ENCODE results near the gene KLC4. TPM values are rescaled to one million over a fixed set of nuclear protein-coding genes. Genes with fewer than 3 reads are reported as not detected.

KLC4 gene
- polyA plus RNA-seq, 2 donors: 8.4 to 15.3 TPM

DNA sequence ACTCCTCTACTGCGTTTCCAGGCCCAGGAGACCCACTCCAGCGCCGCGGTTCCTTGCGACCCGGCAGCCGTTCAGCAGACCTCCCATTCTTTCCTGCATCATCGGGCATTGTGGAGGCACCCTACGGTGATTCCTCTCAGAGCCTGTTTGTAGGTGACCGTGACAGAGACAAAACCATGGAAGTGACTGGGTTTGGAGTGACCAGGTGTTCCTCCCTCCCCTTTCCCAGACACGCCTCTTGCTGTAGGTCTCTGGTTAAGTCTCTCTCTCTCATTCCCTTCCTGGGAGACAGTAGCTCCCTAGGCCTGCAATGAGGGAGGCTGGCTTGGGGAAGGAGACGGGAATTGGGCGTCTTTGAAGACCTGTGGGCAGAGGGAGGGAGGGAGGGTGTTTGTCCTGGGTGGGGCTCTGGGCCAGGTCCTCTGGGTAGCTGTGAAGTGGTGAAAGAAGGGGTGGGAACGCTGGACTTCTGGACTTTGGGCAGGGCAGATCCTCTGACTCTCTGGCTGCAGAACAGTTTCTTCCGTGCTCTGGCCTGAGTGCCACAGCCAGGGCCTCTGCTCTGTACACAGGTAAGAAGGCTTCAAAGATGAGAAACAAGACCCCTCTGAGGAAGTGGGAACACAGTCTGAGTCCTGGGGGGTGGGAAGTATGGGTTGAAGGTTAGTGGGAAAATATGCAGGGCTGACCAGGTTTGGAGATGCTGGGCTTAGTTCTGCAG is 763 bp downstream of the KLC4 start:
- peaks cover 0 to 19% of the 10 kb centered on the region in 2 donors for H3K36me3 ChIP-seq (ENCODE audit: control insufficient read depth in 2 of 2, insufficient read depth in 2 of 2, low read length in 1 of 2)
- H3K4me3 ChIP-seq (ENCODE audit: low read depth in 1 of 2, low read length in 2 of 2): peak overlapping the region; percentile 71 to 98
- H3K4me1 ChIP-seq (ENCODE audit: control insufficient read depth in 2 of 2, insufficient read depth in 2 of 2, low read length in 1 of 2): peaks cover 0 to 2% of the 10 kb centered on the region in 2 donors
- no peaks in the 10 kb centered on the region for H3K9me3 ChIP-seq (ENCODE audit: control insufficient read depth in 2 of 2, insufficient read depth in 1 of 2, low read depth in 1 of 2, low read length in 1 of 2)
- WGBS, 2 donors: 9% methylated on average over 15 of the region's 15 CpGs
- H3K27me3 ChIP-seq (ENCODE audit: control insufficient read depth in 1 of 2, insufficient read depth in 2 of 2, low read length in 2 of 2): no peaks in the 10 kb centered on the region
- H3K27ac ChIP-seq (ENCODE audit: low read depth in 2 of 2, low read length in 1 of 2): peak overlapping the region; percentile 85 to 90

GRCh38 chr6:43060755-43061633 is 1.6 kb downstream of the KLC4 start:
- WGBS, 2 donors: 75 to 85% methylated on average over 12 of the region's 12 CpGs
- no peaks in the 10 kb centered on the region for H3K27me3 ChIP-seq (ENCODE audit: control insufficient read depth in 1 of 2, insufficient read depth in 2 of 2, low read length in 2 of 2)
- H3K36me3 ChIP-seq (ENCODE audit: control insufficient read depth in 2 of 2, insufficient read depth in 2 of 2, low read length in 1 of 2): peaks cover 0 to 15% of the 10 kb centered on the region in 2 donors
- H3K27ac ChIP-seq (ENCODE audit: low read depth in 2 of 2, low read length in 1 of 2): no peak overlapping the region
- H3K4me3 ChIP-seq (ENCODE audit: low read depth in 1 of 2, low read length in 2 of 2): no peak overlapping the region
- H3K9me3 ChIP-seq (ENCODE audit: control insufficient read depth in 2 of 2, insufficient read depth in 1 of 2, low read depth in 1 of 2, low read length in 1 of 2): no peaks in the 10 kb centered on the region
- peaks cover 0 to 2% of the 10 kb centered on the region in 2 donors for H3K4me1 ChIP-seq (ENCODE audit: control insufficient read depth in 2 of 2, insufficient read depth in 2 of 2, low read length in 1 of 2)

- H3K27ac ChIP-seq (ENCODE audit: low read depth in 2 of 2, low read length in 1 of 2): no peak overlapping the region
- 69 to 73% methylated on average over 2 of the region's 2 CpGs for WGBS, 2 donors
- H3K4me3 ChIP-seq (ENCODE audit: low read depth in 1 of 2, low read length in 2 of 2): no peak overlapping the region
- H3K9me3 ChIP-seq (ENCODE audit: control insufficient read depth in 2 of 2, insufficient read depth in 1 of 2, low read depth in 1 of 2, low read length in 1 of 2): no peaks in the 10 kb centered on the region
- peaks cover 0 to 2% of the 10 kb centered on the region in 2 donors for H3K4me1 ChIP-seq (ENCODE audit: control insufficient read depth in 2 of 2, insufficient read depth in 2 of 2, low read length in 1 of 2)
- peaks cover 0 to 16% of the 10 kb centered on the region in 2 donors for H3K36me3 ChIP-seq (ENCODE audit: control insufficient read depth in 2 of 2, insufficient read depth in 2 of 2, low read length in 1 of 2)
- H3K27me3 ChIP-seq (ENCODE audit: control insufficient read depth in 1 of 2, insufficient read depth in 2 of 2, low read length in 2 of 2): no peaks in the 10 kb centered on the region
Measured at GRCh38 chr6:43061861-43062260, 2.4 kb downstream of the KLC4 start.

DNA sequence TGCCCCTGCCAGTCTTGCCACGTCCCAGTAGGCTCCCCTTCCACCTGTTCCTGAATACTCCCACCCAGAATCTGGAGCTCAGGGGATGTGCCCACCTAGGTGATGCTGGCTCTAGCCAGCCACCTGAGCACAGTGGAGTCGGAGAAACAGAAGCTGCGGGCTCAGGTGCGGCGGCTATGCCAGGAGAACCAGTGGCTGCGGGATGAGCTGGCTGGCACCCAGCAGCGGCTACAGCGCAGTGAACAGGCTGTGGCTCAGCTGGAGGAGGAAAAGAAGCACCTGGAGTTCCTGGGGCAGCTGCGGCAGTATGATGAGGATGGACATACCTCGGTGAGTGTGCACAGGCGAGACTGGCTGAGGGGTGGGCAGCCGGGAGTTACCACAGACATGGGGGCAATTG is 3.4 kb downstream of the KLC4 start:
- no peak overlapping the region for H3K27ac ChIP-seq (ENCODE audit: low read depth in 2 of 2, low read length in 1 of 2)
- WGBS, 2 donors: 90 to 91% methylated on average over 12 of the region's 12 CpGs
- H3K9me3 ChIP-seq (ENCODE audit: control insufficient read depth in 2 of 2, insufficient read depth in 1 of 2, low read depth in 1 of 2, low read length in 1 of 2): no peaks in the 10 kb centered on the region
- peaks cover 0 to 2% of the 10 kb centered on the region in 2 donors for H3K4me1 ChIP-seq (ENCODE audit: control insufficient read depth in 2 of 2, insufficient read depth in 2 of 2, low read length in 1 of 2)
- H3K27me3 ChIP-seq (ENCODE audit: control insufficient read depth in 1 of 2, insufficient read depth in 2 of 2, low read length in 2 of 2): no peaks in the 10 kb centered on the region
- no peak overlapping the region for H3K4me3 ChIP-seq (ENCODE audit: low read depth in 1 of 2, low read length in 2 of 2)
- H3K36me3 ChIP-seq (ENCODE audit: control insufficient read depth in 2 of 2, insufficient read depth in 2 of 2, low read length in 1 of 2): peaks cover 0 to 16% of the 10 kb centered on the region in 2 donors

GRCh38 chr6:43070028-43070632 is 10.7 kb downstream of the KLC4 start:
- Histone ChIP-seq H3K27me3 (ENCODE audit: control insufficient read depth in 1 of 2, insufficient read depth in 2 of 2, low read length in 2 of 2) (no peaks in the 10 kb centered on the region), H3K27ac (ENCODE audit: low read depth in 2 of 2, low read length in 1 of 2) (no peak overlapping the region), H3K4me1 (ENCODE audit: control insufficient read depth in 2 of 2, insufficient read depth in 2 of 2, low read length in 1 of 2) (no peaks in the 10 kb centered on the region), H3K9me3 (ENCODE audit: control insufficient read depth in 2 of 2, insufficient read depth in 1 of 2, low read depth in 1 of 2, low read length in 1 of 2) (no peaks in the 10 kb centered on the region), H3K4me3 (ENCODE audit: low read depth in 1 of 2, low read length in 2 of 2) (no peak overlapping the region), H3K36me3 (ENCODE audit: control insufficient read depth in 2 of 2, insufficient read depth in 2 of 2, low read length in 1 of 2) (peaks cover 2 to 16% of the 10 kb centered on the region in 2 donors)
- 56 to 60% methylated on average over 6 of the region's 6 CpGs for WGBS, 2 donors

DNA sequence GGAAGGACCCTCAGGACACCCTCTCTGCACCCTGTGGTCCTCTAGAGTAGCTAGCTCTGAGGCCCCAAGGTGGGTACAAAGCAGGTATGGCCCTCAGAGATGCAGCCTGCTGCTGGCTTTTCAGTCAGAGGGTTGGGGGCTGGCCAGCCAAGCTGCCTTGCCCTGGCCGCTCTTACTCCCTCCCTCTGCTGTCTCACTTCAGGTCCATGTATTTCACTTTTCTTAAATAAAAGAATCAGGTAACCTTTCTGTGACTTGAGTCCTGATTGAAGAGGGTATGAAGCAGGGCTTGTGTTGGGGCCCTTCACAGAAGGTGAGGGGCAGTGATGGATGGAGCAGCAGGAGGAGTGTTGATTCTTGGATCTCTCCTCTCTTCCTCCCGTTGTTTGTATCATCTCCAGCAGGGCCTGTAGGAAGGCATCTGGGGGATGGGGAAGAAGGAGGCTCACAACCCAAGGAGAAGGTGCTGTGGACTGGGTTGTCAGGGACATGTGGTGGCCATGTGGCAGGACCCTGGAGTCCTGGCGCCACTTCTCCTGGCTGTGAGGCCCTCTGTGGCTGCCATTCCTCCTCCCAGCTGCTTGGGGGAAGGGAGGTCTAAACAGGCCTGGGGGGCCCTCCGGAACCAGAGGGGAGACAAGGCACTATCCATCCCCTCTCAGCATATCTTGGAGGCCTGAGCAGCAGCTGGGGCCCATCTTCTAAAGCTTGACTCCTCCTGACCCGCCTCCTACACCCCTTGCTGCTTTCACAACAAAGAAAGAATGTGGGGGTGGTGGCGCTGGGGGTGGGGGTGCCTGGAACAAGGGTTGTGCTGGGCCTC is 15.6 kb downstream of the KLC4 start:
- peaks cover 0 to 9% of the 10 kb centered on the region in 2 donors for H3K4me1 ChIP-seq (ENCODE audit: control insufficient read depth in 2 of 2, insufficient read depth in 2 of 2, low read length in 1 of 2)
- H3K36me3 ChIP-seq (ENCODE audit: control insufficient read depth in 2 of 2, insufficient read depth in 2 of 2, low read length in 1 of 2): peaks cover 2 to 9% of the 10 kb centered on the region in 2 donors
- H3K27me3 ChIP-seq (ENCODE audit: control insufficient read depth in 1 of 2, insufficient read depth in 2 of 2, low read length in 2 of 2): no peaks in the 10 kb centered on the region
- WGBS, 2 donors: 73% methylated on average over 5 to 6 of the region's 6 CpGs
- no peak overlapping the region for H3K4me3 ChIP-seq (ENCODE audit: low read depth in 1 of 2, low read length in 2 of 2)
- H3K27ac ChIP-seq (ENCODE audit: low read depth in 2 of 2, low read length in 1 of 2): peak overlapping the region; percentile 60 to 62
- no peaks in the 10 kb centered on the region for H3K9me3 ChIP-seq (ENCODE audit: control insufficient read depth in 2 of 2, insufficient read depth in 1 of 2, low read depth in 1 of 2, low read length in 1 of 2)

GRCh38 chr6:43075670-43076463 is 16.4 kb downstream of the KLC4 start, which contains the start of gene PTK7:
Gene PTK7, plus strand, starts transcription at chr6:43076314. Its CDS starts 175 bp downstream, at chr6:43076489.
- Histone ChIP-seq H3K27ac (ENCODE audit: low read depth in 2 of 2, low read length in 1 of 2) (peak within 1 kb of the TSS; percentile 60 to 65), H3K4me1 (ENCODE audit: control insufficient read depth in 2 of 2, insufficient read depth in 2 of 2, low read length in 1 of 2) (peaks cover 0 to 9% of the 10 kb centered on the region in 2 donors)
- WGBS, 2 donors: 4 to 10% methylated on average over 23 to 60 of the region's 60 CpGs

GRCh38 chr6:43076464-43077332 is 17.3 kb downstream of the KLC4 start:
- Histone ChIP-seq H3K9me3 (ENCODE audit: control insufficient read depth in 2 of 2, insufficient read depth in 1 of 2, low read depth in 1 of 2, low read length in 1 of 2) (no peaks in the 10 kb centered on the region), H3K27ac (ENCODE audit: low read depth in 2 of 2, low read length in 1 of 2) (peak overlapping the region; percentile 60 to 65), H3K4me1 (ENCODE audit: control insufficient read depth in 2 of 2, insufficient read depth in 2 of 2, low read length in 1 of 2) (peaks cover 0 to 9% of the 10 kb centered on the region in 2 donors), H3K27me3 (ENCODE audit: control insufficient read depth in 1 of 2, insufficient read depth in 2 of 2, low read length in 2 of 2) (no peaks in the 10 kb centered on the region), H3K36me3 (ENCODE audit: control insufficient read depth in 2 of 2, insufficient read depth in 2 of 2, low read length in 1 of 2) (peaks cover 2 to 9% of the 10 kb centered on the region in 2 donors), H3K4me3 (ENCODE audit: low read depth in 1 of 2, low read length in 2 of 2) (peak overlapping the region; percentile 65 to 86)
- 1 to 2% methylated on average over 64 to 72 of the region's 72 CpGs for WGBS, 2 donors

More at GRCh38 chr6:43075670-43076463, 16.4 kb downstream of the KLC4 start, which contains the start of gene PTK7:
- H3K36me3 ChIP-seq (ENCODE audit: control insufficient read depth in 2 of 2, insufficient read depth in 2 of 2, low read length in 1 of 2): peaks cover 2 to 9% of the 10 kb centered on the region in 2 donors
- H3K4me3 ChIP-seq (ENCODE audit: low read depth in 1 of 2, low read length in 2 of 2): peak within 1 kb of the TSS; percentile 65 to 86
- H3K9me3 ChIP-seq (ENCODE audit: control insufficient read depth in 2 of 2, insufficient read depth in 1 of 2, low read depth in 1 of 2, low read length in 1 of 2): no peaks in the 10 kb centered on the region
- no peaks in the 10 kb centered on the region for H3K27me3 ChIP-seq (ENCODE audit: control insufficient read depth in 1 of 2, insufficient read depth in 2 of 2, low read length in 2 of 2)
